Neutrophil (primary cell): Measurements from ENCODE around the gene LDLRAD3.

Experiments used
- H3K27ac ChIP-seq: fragments of 200-600 bp; sonication (generic); 2 replicates; pipeline ENCODE4 v1.5.1; 2016; ENCODE audit warnings: mild to moderate bottlenecking, moderate library complexity
- H3K27me3 ChIP-seq: fragments of 200-600 bp; sonication (generic); 2 replicates; pipeline ENCODE4 v1.6.0; 2016; ENCODE audit warnings: mild to moderate bottlenecking
- H3K36me3 ChIP-seq: fragments of 200-600 bp; sonication (generic); 2 replicates; pipeline ENCODE4 v1.5.1; 2017
- H3K4me1 ChIP-seq, 2 experiments: fragments of 200-600 bp in 1 of 2; sonication (generic) in 1 of 2; 1 replicate in 1 of 2; 2 replicates in 1 of 2; pipeline versions ENCODE4 v1.5.1 to v1.6.1; 2013 to 2016; ENCODE audit warnings: low read depth in 1 of 2, low read length in 1 of 2, mild to moderate bottlenecking in 1 of 2, moderate library complexity in 1 of 2; ENCODE audit not compliant: control insufficient read depth in 1 of 2, insufficient read depth in 1 of 2
- H3K4me3 ChIP-seq, 2 experiments: fragments of 200-600 bp in 1 of 2; sonication (generic) in 1 of 2; 1 replicate in 1 of 2; 2 replicates in 1 of 2; pipeline ENCODE4 v1.5.1; 2013 to 2016; ENCODE audit warnings: low read depth in 1 of 2, low read length in 1 of 2, mild to moderate bottlenecking in 1 of 2, moderate library complexity in 1 of 2
- H3K9me3 ChIP-seq: fragments of 200-600 bp; sonication (generic); 2 replicates; pipeline ENCODE4 v1.5.1; 2016
- TF ChIP-seq, protein P1 (sequence below): fragments of 200-600 bp; sonication (generic); IDR thresholded peaks from 2 replicates; pipeline ENCODE4 v1.5.1; 2016; ENCODE audit warnings: antibody characterized with exemption

LDLRAD3 gene

DNA sequence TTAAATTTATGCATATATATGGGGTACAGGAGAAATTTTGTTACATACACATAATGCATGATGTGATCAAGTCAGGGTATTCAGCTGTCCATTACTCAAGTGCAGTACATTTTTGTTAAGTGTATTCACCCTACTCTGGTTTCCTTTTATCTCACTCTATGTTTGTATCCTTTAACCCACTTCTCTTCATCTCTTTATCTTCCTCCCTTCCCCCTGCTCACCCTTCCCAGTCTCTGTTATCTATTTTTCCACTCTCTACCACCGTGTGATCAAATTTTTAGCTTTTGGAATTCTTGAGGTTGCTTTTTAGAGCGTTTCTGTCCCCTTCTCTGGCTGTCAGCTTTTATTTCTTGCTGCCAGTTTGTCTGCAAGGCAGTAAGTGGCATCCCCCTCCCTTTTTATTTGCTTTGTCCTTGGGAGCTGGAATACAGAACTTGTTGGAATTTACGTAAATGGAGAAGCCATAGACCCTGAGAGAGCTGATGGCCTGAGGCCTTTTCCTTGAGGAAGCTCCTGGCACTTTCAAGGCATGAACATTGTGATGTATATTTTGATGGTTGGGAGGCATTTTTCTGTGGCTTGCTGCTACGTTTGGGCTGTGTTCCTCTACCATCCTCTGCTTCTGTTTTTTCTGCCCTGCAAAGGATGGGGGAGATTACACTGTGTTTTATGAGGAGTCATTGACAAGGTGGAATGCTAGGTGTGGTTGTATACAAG, 148.6 kb downstream of the LDLRAD3 start:
- TF ChIP-seq, protein P1, sequence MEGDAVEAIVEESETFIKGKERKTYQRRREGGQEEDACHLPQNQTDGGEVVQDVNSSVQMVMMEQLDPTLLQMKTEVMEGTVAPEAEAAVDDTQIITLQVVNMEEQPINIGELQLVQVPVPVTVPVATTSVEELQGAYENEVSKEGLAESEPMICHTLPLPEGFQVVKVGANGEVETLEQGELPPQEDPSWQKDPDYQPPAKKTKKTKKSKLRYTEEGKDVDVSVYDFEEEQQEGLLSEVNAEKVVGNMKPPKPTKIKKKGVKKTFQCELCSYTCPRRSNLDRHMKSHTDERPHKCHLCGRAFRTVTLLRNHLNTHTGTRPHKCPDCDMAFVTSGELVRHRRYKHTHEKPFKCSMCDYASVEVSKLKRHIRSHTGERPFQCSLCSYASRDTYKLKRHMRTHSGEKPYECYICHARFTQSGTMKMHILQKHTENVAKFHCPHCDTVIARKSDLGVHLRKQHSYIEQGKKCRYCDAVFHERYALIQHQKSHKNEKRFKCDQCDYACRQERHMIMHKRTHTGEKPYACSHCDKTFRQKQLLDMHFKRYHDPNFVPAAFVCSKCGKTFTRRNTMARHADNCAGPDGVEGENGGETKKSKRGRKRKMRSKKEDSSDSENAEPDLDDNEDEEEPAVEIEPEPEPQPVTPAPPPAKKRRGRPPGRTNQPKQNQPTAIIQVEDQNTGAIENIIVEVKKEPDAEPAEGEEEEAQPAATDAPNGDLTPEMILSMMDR: no peak
- H3K27me3 ChIP-seq: peaks cover 19% of the 10 kb centered on the region
- no peaks in the 10 kb centered on the region for H3K36me3 ChIP-seq
- no peak overlapping the region for H3K4me3 ChIP-seq
- no peak overlapping the region for H3K27ac ChIP-seq
- H3K4me1 ChIP-seq: peaks cover 4 to 8% of the 10 kb centered on the region in 2 experiments
- H3K9me3 ChIP-seq: no peaks in the 10 kb centered on the region

DNA sequence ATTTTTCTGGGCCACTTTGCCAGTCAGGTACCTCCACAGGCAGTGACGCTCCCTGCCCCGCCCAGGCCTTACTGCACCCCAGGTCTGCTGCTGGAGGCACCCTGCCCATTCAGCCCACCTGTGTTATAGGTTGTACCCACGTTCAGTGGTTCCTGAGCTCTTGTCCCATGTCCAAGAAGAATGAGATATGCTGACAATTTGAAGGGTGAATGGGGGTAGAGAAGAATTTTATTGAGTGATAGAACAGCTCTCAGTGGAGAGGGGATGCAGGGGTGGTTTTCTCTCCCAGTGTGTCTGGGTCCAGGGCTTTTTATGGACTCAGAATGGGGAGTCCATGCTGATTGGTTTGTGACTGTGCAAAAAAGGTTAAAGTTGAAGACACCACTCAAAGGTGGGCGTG, 149.7 kb downstream of the LDLRAD3 start:
- peaks cover 19% of the 10 kb centered on the region for H3K27me3 ChIP-seq

DNA sequence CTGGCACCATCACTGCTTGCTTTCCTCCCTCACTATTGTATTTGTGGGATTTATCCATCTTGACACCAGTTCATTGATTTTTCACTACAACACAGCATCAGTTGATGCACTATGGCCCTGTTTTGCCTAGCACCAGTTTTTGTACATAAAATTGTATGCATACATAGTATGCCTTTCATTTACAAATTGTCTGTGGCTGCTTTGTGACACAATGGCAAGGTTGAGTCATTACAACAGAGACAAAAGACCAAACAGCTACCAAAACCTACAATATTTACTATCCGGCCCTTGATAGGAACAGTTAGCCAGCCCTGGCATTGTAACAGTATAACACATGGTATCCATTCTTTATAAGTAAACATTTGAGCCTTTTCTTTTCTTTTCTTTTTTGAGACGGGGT, 150.3 kb downstream of the LDLRAD3 start:
- H3K4me3 ChIP-seq: no peak overlapping the region
- H3K9me3 ChIP-seq: no peaks in the 10 kb centered on the region
- TF ChIP-seq, protein P1: no peak
- peaks cover 4 to 8% of the 10 kb centered on the region in 2 experiments for H3K4me1 ChIP-seq
- H3K27me3 ChIP-seq: peaks cover 19% of the 10 kb centered on the region
- no peak overlapping the region for H3K27ac ChIP-seq
- no peaks in the 10 kb centered on the region for H3K36me3 ChIP-seq

More for the DNA sequence above, 149.7 kb downstream of the LDLRAD3 start:
- H3K36me3 ChIP-seq: no peaks in the 10 kb centered on the region
- H3K27ac ChIP-seq: no peak overlapping the region
- no peak overlapping the region for H3K4me3 ChIP-seq
- peaks cover 4 to 8% of the 10 kb centered on the region in 2 experiments for H3K4me1 ChIP-seq
- no peaks in the 10 kb centered on the region for H3K9me3 ChIP-seq
- TF ChIP-seq, protein P1: no peak

DNA sequence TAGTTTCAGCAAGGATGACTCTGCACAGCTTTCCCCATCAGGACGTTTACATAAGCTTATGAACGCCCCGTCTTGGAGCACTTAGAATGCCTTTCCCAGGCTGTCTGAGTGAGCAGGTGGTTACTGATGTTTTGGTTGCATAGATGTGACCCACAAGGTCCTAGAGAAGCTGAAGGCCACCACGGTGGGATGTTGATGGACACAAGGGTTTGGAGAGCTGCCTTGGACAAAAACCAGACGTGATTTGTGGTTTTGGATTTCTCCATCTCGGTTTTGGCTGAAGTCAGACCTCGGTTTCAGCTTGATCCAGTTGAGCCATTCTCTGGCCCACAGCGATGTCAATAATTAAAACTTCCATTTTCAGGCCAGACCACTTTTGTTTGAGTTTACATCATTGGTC, 151.9 kb downstream of the LDLRAD3 start:
- Histone ChIP-seq H3K4me1 (peaks cover 4 to 7% of the 10 kb centered on the region in 2 experiments), H3K9me3 (no peaks in the 10 kb centered on the region), H3K27me3 (peaks cover 12% of the 10 kb centered on the region), H3K27ac (no peak overlapping the region), H3K36me3 (no peaks in the 10 kb centered on the region), H3K4me3 (no peak overlapping the region)
- TF ChIP-seq, protein P1: no peak

DNA sequence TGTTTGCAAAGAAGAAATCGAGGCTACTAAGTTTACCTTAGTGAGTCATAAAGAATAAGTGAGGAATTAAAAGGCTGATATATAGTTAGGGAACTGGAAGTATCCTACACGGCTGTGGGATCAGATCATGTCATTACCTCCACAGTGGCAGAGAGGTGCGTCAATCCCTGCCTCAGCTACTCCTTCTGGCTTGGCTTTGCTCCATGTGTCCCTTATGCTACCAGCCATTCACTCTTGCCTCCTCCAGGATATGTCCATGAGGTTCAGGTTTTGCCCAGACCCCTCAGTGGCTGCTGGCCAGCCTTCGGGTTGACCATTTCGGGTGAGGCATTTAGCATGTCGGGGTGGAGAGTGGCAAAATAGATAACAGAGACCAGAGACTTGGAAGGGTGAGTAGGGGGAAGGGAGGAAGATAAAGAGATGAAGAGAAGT, 153.4 kb downstream of the LDLRAD3 start:
- TF ChIP-seq, protein P1: no peak
- Histone ChIP-seq H3K4me3 (no peak overlapping the region), H3K27ac (no peak overlapping the region), H3K9me3 (no peaks in the 10 kb centered on the region), H3K27me3 (no peaks in the 10 kb centered on the region), H3K36me3 (no peaks in the 10 kb centered on the region), H3K4me1 (no peaks in the 10 kb centered on the region)
